CMK (cell line): ENCODE data around the gene ABCB11.

Source experiments
- DNase-seq: peaks from one replicate; pipeline ENCODE4 v3.0.0-alpha.2; 2010; ENCODE audit warnings: low read depth

Gene ABCB11

GRCh38 chr2:169042856-169043255 is 11.7 kb upstream of the ABCB11 start:
- DNase-seq: no peak

GRCh38 chr2:169041594-169041993 is 10.5 kb upstream of the ABCB11 start:
- DNase-seq: no peak

- no peak for DNase-seq
These were observed 8.6 kb upstream of the ABCB11 start for GRCh38 chr2:169039702-169040101.

- DNase-seq: no peak
These were observed 7.2 kb upstream of the ABCB11 start for GRCh38 chr2:169038338-169038757.

GRCh38 chr2:169036736-169037440 is 5.8 kb upstream of the ABCB11 start:
- no peak for DNase-seq

- no peak for DNase-seq
These were observed 4.8 kb upstream of the ABCB11 start for GRCh38 chr2:169035887-169036286.

- DNase-seq: no peak
These were observed 3.9 kb upstream of the ABCB11 start for GRCh38 chr2:169034984-169035544.

- peak; percentile 42 for DNase-seq
These were observed 3.1 kb upstream of the ABCB11 start for GRCh38 chr2:169034256-169034655.

GRCh38 chr2:169029341-169029740 is 1.8 kb downstream of the ABCB11 start:
- DNase-seq: no peak

- no peak for DNase-seq
These were observed 3.9 kb downstream of the ABCB11 start for GRCh38 chr2:169027234-169027633.

GRCh38 chr2:169026056-169026455 is 5.1 kb downstream of the ABCB11 start:
- no peak for DNase-seq

- no peak for DNase-seq
These were observed 8.0 kb downstream of the ABCB11 start for GRCh38 chr2:169023161-169023560.

GRCh38 chr2:169018390-169018789 is 12.7 kb downstream of the ABCB11 start:
- DNase-seq: no peak

- DNase-seq: no peak
These were observed 15.2 kb downstream of the ABCB11 start for GRCh38 chr2:169015943-169016342.

GRCh38 chr2:169014780-169015179 is 16.3 kb downstream of the ABCB11 start:
- DNase-seq: no peak

GRCh38 chr2:169013628-169014026 is 17.5 kb downstream of the ABCB11 start:
- DNase-seq: no peak

- DNase-seq: no peak
These were observed 18.1 kb downstream of the ABCB11 start for GRCh38 chr2:169012812-169013627.

- DNase-seq: peak; percentile 56
These were observed 18.8 kb downstream of the ABCB11 start for GRCh38 chr2:169012191-169012792.

- DNase-seq: no peak
These were observed 19.4 kb downstream of the ABCB11 start for GRCh38 chr2:169011698-169012097.

- DNase-seq: no peak
These were observed 20.3 kb downstream of the ABCB11 start for GRCh38 chr2:169010633-169011460.

- peak; percentile 38 for DNase-seq
These were observed 21.1 kb downstream of the ABCB11 start for GRCh38 chr2:169009865-169010579.
